Progenitor cell of endocrine pancreas (in vitro differentiated cells): Measurements from ENCODE around the gene ODAD2. TPM values are rescaled to one million over a fixed set of nuclear protein-coding genes. Genes with fewer than 3 reads are reported as not detected.
A peak's percentile ranks its signal among the peaks of the same experiment; 100 is the strongest.

Source experiments
- DNase-seq: peaks from one replicate; pipeline ENCODE4 v3.0.0; 2021; ENCODE audit warnings: low spot score; ENCODE audit not compliant: unreplicated experiment
- H3K27ac Mint-ChIP-seq: 2 replicates; pipeline ENCODE4 v1.8.0; 2021; ENCODE audit warnings: mild to moderate bottlenecking, moderate library complexity, mixed read lengths
- H3K27me3 Mint-ChIP-seq: 2 replicates; pipeline ENCODE4 v1.8.0; 2021; ENCODE audit warnings: mixed read lengths
- H3K36me3 Mint-ChIP-seq: 2 replicates; pipeline ENCODE4 v1.8.0; 2022; ENCODE audit warnings: mixed read lengths; ENCODE audit not compliant: insufficient read depth
- H3K4me1 Mint-ChIP-seq: 2 replicates; pipeline ENCODE4 v1.8.0; 2021; ENCODE audit warnings: low read depth, mixed read lengths
- H3K4me3 Mint-ChIP-seq: 2 replicates; pipeline ENCODE4 v1.8.0; 2021; ENCODE audit warnings: low read depth, mild to moderate bottlenecking, moderate library complexity, mixed read lengths
- H3K9me3 Mint-ChIP-seq: 2 replicates; pipeline ENCODE4 v1.8.0; 2021; ENCODE audit warnings: low read depth, mixed read lengths
- CTCF ChIP-seq: fragments of 200-600 bp; sonication (generic); IDR thresholded peaks from one replicate; pipeline ENCODE4 v1.5.0; 2021; ENCODE audit warnings: antibody characterized with exemption, mild to moderate bottlenecking; ENCODE audit not compliant: unreplicated experiment
- total RNA-seq: library from RNA; stranded (reverse); gene quantifications from 2 replicates; pipeline ENCODE4 v1.2.1, GENCODE V29; 2021

Gene ODAD2
- total RNA-seq, 1 donor from 2014 or later, result 0.67 TPM

GRCh38 chr10:27878281-27878680 is 120.6 kb downstream of the ODAD2 start:
- Mint-ChIP-seq H3K9me3 (peaks cover 3% of the 10 kb centered on the region), H3K4me3 (no peak overlapping the region), H3K27ac (no peak overlapping the region), H3K27me3 (no peaks in the 10 kb centered on the region), H3K36me3 (no peaks in the 10 kb centered on the region), H3K4me1 (no peaks in the 10 kb centered on the region)
- DNase-seq, result no peak
- no peak for TF ChIP-seq CTCF

- no peak for DNase-seq
- no peaks in the 10 kb centered on the region for H3K4me1 Mint-ChIP-seq
- no peak overlapping the region for H3K27ac Mint-ChIP-seq
- H3K27me3 Mint-ChIP-seq, result peaks cover 2% of the 10 kb centered on the region
- H3K4me3 Mint-ChIP-seq, result no peak overlapping the region
- no peaks in the 10 kb centered on the region for H3K36me3 Mint-ChIP-seq
- TF ChIP-seq CTCF, result no peak
- H3K9me3 Mint-ChIP-seq, result peaks cover 4% of the 10 kb centered on the region
These were observed 133.7 kb downstream of the ODAD2 start for GRCh38 chr10:27865221-27865635.

GRCh38 chr10:27861781-27862180 is 137.1 kb downstream of the ODAD2 start:
- Mint-ChIP-seq H3K27me3 (peaks cover 2% of the 10 kb centered on the region), H3K4me3 (no peak overlapping the region), H3K4me1 (peaks cover 12% of the 10 kb centered on the region), H3K36me3 (no peaks in the 10 kb centered on the region), H3K9me3 (no peaks in the 10 kb centered on the region), H3K27ac (no peak overlapping the region)
- no peak for DNase-seq
- no peak for TF ChIP-seq CTCF

GRCh38 chr10:27857616-27858015 is 141.3 kb downstream of the ODAD2 start:
- H3K27ac Mint-ChIP-seq, result peak overlapping the region; percentile 39
- H3K4me3 Mint-ChIP-seq, result no peak overlapping the region
- no peaks in the 10 kb centered on the region for H3K27me3 Mint-ChIP-seq
- no peaks in the 10 kb centered on the region for H3K9me3 Mint-ChIP-seq
- no peak for TF ChIP-seq CTCF
- peaks cover 12% of the 10 kb centered on the region for H3K4me1 Mint-ChIP-seq
- H3K36me3 Mint-ChIP-seq, result no peaks in the 10 kb centered on the region
- no peak for DNase-seq

- Mint-ChIP-seq H3K4me1 (no peaks in the 10 kb centered on the region), H3K27ac (no peak overlapping the region), H3K4me3 (no peak overlapping the region), H3K9me3 (peaks cover 4% of the 10 kb centered on the region), H3K27me3 (no peaks in the 10 kb centered on the region), H3K36me3 (peaks cover 2% of the 10 kb centered on the region)
- no peak for TF ChIP-seq CTCF
- no peak for DNase-seq
These were observed 154.7 kb downstream of the ODAD2 start for GRCh38 chr10:27844223-27844622.
